AG20443 (cell line): ENCODE results near the gene CCDC8.
"Not testable (repeated sequence)": the region's sequence is repeated elsewhere in the genome, so short reads cannot be mapped to it uniquely, and the experiment has no call there.

Source experiments
- DNase-seq: peaks from one replicate; pipeline ENCODE4 v3.0.0; 2012; ENCODE audit warnings: low spot score, mixed read lengths

The CCDC8 gene

DNA sequence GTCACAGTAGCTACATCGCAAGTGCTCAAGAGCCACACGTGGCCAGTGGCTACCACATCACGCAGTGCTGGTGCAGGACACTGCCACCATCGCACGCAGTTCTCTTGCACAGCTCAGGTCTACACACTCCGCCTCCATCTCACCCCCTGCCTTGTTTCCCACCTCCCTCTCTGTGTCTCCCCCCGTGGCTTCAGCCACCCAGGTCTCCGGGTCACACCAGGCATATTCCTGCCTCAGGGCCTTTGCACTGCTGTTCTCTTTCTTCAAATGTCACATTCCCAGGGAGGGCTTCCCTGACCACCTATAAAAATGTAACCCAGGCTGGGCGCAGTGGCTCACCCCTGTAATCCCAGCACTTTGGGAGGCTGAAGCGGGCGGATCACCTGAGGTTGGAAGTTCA is 10.6 kb downstream of the CCDC8 start:
- DNase-seq = no peak

DNA sequence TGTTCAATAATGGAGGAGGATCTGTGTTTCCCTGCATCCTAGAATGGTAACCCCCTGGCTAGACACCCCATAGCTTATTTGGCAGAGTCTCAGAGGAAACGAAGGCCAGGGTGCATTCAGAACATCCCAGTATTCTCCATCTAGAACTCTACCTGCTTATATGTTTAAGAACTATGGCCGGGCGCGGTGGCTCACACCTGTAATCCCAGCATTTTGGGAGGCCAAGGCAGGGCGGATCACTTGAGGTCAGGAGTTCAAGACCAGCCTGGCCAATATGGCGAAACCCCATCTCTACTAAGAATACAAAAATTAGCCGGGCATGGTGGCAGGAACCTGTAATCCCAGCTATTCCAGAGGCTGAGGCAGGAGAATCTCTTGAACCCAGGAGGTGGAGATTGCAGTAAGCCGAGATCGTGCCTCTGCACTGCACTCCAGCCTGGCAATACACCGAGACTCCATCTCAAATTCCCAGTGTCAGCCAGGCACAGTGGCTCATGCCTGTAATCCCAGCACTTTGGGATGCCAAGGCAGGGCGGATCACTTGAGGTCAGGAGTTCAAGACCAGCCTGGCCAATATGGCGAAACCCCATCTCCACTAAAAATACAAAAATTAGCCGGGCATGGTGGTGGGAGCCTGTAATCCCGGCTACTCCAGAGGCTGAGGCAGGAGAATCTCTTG is 15.4 kb downstream of the CCDC8 start:
- not testable (repeated sequence) for DNase-seq

DNA sequence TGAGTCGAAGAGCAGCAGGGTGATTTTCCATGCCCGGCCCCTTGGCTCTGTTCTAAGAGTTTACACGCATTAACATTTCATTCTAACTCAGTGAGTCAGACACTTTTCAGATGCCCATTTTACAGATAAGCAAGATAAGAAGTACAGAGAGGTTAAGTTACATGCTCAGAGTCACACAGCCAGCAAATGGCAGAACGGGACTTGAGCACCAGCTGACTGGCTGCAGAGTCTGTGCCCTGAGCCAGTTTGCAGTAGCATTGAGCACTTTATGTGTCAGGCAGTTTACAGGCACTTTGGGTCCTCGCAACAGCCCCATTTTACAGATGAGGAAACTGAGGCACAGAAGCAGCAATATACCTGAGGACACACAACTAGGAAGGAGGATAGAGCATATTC is 19.0 kb downstream of the CCDC8 start:
- DNase-seq = no peak

DNA sequence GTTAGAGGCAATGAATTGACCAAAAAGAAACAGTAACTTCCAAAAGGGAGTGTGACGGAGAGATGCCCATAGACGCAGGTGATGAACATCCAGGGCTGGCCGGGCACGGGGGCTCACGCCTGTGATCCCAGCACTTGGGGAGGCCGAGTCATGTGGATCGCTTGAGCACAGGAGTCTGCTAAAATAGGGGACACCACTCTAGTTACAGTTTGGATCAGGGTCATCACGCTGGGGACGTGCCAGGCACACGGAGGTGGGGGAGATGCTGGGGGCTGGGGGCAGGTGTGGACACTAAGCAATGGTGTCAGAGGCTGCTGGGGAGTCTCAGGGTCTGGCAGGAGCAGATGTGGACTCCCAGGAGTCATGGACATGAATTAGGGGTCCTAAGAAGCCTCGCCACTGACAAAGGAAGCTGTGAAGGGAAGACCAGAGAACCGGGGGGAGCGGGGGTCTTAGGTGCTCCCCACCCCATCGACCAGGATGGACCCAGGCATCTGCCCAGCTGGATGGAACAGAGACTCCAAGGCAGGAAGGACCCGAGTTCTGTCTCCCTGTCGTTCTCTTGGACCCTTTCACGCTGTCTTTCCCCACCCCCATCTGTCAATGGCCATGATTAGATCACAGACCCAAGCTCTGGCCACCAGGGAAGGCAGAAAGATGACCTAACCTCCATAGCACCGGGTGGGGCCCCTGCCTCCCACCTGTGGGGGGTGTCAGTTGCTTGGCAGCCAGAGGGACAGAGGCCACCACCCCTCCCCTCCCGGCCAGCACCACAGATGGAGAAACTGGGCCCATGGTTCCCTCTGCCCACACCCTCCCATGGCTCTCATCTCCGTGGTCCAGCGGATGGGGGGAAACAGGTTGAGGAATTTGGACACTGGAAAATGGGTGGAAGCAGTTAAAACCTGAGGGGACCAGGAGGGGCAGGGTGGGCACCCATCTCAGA is 19.6 kb downstream of the CCDC8 start:
- no peak for DNase-seq

DNA sequence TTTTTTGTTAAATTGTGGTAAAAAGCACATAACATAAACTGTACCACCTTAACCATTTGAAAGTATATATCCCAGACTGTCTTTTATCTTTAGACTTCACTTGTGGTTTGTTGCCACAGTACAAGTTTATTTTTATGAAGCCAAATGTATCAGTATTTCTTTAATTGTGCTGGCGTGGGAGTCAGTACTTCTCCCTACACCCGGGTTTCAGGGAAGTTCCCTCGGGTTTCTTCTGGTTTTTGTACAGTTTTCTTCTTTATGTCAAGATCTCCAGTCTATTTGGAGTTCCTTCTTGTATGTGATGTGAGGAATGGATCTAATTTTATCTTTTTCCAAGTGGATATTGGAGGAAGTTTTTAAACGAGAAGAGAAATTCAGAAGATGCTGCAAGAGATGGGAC is 20.5 kb downstream of the CCDC8 start:
- no peak for DNase-seq

DNA sequence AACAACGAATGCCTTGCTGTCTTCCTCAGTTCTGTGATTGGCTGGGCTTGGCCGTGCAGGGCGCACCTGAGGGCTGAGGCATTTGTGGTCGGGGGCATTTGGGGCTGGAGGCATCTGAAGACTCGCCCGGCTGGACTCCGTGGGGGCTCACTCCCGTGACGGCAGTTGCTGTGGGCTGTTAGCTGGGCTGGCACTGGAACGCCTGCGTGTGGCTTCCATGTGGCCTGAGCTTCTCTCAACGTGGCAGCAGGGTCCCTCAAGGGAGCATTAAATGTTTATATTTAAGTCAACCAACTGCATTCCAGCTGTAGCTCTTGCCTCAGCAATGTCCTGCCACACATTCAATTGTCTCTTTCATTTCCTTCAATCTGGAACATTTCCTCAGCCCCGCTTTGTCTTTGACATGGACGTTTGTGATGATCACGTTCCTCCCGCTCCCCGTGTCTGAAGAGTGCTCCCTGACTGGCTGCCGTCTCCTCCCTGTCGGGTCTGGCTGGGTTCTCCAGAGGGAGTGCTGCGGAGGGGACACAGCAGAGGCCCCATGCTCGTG is 21.0 kb downstream of the CCDC8 start:
- DNase-seq = peak; percentile 56

DNA sequence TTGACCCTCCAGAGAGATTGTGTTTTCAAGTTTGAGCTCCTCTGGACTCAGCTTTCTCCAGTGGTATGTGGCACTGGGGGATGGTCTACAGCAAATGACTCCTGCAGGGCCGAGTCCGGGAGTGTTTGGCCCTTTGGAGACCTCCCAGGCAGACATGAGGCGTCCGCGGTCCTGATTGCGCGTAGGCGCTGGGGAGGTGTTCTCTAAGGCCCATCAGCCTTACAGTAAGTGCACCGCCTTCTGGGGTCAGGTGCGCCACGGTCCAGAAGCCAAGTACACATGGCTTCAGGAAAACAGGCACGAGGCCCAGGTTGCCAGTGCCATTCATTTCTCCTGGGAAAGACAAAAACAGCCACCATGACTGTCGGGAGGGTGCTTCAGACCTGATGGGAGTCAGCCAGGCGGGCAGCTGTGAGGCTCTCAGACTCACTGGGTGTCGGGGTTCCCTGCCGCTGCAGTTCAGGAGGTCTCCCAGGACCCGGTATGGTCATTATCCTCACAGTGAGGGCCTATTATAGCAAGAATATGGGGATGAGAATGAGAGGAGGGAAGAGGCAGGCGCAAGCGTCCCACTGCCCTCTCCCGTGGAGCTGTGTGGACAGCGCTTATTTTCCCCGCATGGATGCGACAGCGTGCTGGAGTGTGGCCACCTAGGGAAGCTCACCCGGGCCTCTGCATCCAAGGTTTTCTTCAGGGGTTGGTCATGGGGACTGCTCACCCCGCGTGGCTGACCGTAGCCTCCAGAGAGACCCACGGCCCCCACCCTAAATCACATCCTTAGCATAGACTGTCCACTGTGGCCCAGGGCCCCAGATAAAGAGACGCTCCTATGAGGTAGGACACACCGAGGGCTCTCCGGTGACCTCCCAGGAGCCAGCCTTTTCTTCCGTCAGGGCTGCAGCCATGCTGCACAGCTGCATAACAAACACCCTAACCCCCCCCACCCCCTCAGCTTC is 21.8 kb downstream of the CCDC8 start:
- DNase-seq = no peak

DNA sequence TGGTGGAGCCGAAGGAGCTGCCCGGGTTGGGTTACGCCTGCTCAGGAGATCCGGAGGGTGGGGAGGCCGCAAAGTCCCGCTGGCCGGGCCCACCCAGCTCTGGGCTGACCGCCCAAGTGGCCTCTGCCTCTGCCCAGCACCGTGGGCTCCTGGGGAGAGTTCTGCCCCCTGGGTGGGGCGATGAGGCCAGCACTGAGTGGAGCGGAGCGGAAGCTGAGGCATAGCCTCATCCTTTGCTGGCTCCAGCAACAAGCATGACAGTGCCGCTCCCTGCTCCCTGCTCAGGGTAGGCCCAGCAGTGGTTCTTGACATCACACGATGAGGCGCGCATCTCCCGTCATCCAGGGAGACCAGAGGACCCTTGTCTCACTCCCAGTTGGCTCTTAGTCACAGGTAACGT is 22.5 kb downstream of the CCDC8 start:
- peak; percentile 79 for DNase-seq

DNA sequence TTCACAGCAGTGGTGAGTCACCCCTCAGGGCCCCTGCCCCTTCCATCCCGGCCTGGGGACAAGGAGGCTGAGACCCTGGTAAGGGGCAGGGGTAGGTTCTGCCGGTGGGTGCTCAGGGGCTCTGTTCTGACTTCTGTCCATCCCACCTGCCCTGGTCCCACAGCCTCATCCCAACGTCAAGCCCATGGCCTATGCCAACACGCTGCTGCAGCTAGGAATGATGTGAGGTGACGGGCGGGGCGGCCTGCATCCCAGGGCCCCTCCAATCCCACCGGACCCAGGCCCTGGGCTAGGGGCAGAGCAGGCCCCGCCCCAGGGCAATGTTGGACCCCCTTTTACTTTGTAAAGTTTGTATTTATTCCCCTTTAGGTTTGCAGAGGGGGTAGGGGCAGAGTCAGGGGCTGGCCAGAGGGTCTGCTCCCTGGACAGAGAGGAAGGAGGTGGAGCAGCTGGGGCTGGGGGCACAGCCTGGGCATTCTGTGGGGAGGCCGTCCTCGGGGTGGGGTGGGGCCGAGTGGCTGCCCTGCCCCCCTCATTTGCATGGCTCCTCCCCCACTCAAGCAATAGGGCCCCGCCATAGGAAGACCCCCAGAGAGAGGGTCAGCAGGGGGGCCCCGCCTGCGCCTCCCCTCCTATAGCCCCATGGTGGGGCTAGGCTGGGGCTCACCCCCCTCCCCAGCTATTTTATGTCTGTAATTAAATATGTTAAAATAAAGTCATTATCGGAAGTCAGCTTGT is 23.1 kb downstream of the CCDC8 start:
- DNase-seq = no peak

DNA sequence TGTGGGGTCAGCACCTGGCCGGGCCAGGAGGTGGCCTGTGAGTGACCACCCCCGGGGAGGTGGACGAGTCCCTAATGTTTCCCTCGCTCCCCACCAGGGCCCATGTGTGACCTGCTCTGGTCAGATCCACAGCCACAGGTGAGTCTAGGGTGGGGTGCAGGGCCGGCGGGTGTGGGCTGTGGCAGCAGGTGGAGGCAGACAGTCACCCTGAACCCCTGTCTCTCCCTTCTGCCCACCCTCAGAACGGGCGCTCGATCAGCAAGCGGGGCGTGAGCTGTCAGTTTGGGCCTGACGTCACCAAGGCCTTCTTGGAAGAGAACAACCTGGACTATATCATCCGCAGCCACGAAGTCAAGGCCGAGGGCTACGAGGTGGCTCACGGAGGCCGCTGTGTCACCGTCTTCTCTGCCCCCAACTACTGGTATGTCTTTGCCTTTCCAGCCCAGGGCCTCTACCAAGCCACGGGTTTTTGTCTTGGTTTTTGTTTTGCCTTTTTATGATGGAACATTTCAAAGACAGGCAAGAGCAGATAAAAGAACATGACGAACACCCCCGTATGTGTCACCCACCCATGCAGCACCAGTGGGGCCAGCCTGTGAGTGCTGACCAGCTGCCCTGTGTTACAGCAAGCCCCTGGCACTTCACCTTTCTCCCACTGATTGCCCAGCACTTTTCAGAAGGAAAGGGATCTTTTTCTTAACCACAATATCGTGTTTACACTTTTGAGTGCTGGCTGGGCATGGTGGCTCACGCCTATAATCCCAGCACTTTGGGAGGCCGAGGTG is 24.9 kb downstream of the CCDC8 start:
- no peak for DNase-seq

DNA sequence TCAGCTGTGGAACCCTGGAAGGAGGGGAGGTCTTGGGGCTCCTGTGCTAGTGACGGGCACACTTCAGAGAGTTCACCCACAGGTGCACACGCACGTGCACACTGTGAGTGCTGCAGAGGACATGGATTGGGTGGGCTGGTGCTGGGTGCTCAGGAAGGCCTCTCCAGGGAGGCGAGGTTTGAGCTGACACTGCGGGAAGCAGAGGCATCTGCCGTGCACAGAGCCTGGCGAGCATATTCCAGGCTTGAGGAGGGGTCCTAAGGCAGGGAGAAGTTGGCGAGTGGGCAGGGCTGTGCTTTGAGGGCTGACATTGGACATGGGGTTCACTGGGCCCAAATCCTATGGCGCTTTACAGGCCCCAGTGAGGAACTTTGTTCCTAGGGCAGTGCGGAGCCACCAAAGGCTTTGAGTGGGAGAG is 25.6 kb downstream of the CCDC8 start:
- no peak for DNase-seq

DNA sequence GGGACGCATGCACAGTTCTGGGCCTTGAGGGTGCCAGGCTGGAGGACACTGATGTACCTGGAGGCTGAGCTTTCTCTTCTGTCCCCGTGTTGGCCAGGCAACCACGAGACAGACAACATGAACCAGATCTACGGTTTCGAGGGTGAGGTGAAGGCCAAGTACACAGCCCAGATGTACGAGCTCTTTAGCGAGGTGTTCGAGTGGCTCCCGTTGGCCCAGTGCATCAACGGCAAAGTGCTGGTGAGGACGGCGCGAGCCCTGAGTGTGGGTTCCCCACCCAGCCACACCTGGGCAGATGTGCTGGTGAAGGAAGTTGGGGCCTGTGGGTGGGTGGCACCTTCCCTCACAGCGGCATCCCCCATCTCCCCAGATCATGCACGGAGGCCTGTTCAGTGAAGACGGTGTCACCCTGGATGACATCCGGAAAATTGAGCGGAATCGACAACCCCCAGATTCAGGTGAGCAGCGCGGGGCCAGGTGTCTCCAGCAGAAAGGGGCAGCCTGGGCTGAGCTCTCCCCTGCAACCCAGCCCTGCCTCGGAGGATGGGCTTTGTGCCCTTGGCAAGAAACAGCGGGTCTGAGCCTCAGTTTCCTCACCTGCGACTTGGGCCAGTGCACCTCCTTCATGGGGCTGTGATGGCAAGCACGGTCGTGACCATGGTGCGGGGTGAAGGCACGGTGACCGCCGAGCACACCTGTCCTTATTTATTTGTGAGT is 26.2 kb downstream of the CCDC8 start:
- DNase-seq = no peak

DNA sequence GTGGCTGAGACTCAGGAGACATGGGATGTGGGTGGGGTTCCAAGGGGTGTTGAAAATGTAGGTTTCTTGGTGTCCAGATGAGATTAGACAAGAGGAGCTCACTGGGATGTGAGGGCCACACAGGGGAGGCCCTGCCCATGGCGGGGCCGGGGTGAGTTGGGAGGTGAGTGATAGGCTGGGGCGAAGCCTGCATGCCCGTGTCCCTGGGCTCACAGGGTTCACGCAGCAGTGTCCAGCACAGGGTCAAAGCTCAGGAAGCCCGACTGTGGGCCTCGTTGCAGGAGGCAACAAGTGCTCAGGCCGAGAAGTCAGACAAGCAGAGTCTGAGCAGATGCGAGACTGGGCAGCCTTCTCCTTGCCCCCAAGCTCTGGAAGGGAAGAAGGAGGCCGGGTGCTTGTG is 27.2 kb downstream of the CCDC8 start:
- no peak for DNase-seq

DNA sequence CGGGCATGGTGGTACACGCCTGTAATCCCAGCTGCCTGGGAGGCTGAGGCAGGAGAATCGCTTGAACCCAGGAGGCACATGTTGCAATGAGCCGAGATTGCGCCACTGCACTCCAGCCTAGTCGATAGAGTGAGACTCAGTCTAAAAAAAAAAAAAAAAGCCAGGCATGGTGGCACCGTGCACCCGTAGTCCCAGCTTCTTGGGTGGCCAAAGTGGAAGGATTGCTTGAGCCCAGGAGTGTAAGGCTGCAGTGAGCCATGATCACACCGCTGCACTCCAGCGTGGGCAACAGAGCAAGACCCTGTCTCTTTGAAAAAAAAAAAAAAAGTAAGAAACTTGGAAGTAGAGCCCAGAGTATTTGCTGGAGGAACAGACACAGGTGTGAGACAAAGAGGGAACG is 27.7 kb downstream of the CCDC8 start:
- DNase-seq = no peak

DNA sequence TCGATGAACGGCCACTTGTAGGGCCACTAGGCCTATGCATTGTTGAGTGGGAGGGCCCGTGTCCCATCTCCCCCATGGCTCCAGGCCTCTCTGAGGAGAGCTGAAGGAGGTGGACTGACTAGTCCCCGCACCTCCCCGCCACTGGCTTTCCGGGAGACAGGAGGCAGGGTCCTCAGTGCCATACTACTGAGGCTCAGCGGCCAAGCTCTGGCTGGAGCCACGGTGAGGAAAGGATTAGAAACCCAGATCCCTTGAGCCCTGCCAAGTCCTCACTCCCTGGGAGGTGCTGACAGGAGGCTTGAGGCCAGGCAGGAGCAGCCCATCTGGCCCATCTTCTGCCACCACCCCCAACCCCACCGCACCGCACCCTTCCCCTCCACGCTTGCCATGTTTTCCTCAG is 29.0 kb downstream of the CCDC8 start:
- DNase-seq = no peak

DNA sequence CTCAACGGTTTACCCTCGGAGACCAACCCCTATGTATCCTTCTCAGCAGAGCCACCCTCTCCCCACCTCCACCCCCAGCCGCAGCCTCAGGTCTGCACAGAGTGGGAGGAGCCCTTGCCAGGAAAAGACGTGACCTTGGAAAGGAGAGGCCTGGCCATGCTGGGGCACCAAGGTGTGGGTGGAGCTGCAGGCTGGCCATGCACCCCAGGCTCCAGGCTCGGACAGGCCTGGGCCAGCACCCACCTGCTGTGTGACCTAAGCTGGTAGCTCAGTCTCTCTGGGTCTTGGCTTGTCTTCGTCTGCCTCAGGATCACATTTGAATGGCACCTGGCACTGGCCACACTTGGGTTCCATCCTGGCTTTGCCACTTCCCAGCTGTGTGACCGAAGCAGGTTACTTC is 29.5 kb downstream of the CCDC8 start:
- DNase-seq = no peak

DNA sequence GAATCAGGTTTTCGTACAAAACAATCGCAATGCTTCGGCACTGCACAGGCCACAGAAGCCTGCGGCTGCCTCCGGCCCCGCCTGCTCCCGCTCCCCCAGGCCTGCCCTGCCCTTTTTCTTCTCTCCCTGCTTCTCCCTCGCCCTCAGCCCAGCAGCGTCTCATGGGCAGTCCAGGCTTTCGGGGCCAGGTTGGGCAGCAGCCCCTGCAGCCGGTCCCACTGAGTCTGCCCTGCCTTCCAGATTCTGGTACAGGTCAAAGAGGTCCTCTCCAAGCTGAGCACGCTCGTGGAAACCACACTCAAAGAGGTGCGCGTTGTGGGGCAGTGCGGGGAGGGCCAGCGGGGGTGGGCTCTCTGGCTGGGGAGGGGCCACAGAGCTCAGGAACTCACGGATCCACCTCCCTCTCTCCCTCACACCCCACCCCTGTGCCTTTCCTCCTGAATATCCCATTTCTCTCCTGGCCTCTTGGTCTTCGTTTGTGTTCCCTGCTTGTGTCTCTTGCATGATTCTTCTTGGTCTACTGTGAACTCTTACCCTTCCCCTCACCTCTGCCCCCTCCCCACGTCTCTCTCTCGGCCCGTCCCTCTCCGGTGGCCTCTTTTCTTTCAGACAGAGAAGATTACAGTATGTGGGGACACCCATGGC is 30.1 kb downstream of the CCDC8 start:
- no peak for DNase-seq

DNA sequence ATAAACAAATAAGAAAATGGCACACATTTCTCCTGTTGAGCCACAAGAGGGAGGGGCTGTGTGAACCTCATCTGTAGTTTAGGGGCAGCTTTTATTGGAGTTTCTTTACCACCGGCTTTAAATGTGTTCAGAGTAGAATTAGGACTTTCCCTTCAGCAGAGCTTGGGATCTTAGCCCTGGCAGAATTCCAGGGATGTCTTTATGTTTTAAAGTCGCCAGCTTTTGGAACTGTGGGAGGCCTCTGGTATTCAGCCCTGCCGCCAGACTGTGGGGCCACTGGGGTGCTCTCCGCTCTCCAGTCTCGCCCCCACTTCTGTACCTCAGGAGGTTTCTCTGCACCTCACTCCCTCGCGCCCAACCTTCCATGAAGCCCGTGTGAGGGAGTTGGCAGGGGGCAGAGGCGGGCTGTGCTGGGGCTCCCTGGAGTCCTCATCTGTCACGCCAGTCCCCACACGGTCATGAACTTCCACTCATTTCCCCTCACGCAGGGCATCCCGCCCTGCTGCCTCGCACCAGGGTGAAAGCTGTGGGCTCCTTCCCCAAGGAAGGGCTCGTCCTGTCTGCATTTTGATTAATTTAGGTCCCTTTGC is 31.5 kb downstream of the CCDC8 start:
- DNase-seq = no peak

DNA sequence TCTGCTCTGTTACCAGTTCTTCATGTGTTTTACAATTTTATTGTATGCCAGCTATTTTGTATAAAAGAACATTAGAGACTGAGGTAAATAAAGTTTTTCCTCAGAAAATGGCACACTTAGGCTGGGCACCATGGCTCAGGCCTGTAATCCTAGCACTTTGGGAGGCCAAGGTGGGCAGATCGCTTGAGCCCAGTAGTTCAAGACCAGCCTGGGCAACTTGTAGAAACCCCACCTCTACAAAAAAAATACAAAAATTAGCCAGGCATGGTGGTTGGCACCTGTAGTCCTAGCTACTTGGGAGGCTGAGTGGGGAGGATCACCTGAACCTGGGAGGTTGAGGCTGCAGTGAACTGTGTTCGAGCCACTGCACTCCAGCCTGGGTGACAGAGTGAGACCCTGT is 32.0 kb downstream of the CCDC8 start:
- no peak for DNase-seq
